Measurements from ENCODE around the gene CDK2AP2.

GRCh38 chr11:67539550-67539949 lies 31.6 kb upstream of the CDK2AP2 start:
- TF ChIP-seq CTCF (IDR thresholded peaks at IDR 0.05; ENCODE audit: insufficient read depth, low read length) (no peak), POLR2AphosphoS5 (IDR thresholded peaks at IDR 0.05; ENCODE audit: low read depth) (no peak)

Measured in HL-60 (cell line).